ENCODE data around the gene LRRIQ4. TPM values are rescaled to one million over a fixed set of nuclear protein-coding genes. Genes with fewer than 3 reads are reported as not detected.

Gene LRRIQ4
- total and polyA plus RNA-seq, 2 experiments from 2014 or later: not detected

DNA sequence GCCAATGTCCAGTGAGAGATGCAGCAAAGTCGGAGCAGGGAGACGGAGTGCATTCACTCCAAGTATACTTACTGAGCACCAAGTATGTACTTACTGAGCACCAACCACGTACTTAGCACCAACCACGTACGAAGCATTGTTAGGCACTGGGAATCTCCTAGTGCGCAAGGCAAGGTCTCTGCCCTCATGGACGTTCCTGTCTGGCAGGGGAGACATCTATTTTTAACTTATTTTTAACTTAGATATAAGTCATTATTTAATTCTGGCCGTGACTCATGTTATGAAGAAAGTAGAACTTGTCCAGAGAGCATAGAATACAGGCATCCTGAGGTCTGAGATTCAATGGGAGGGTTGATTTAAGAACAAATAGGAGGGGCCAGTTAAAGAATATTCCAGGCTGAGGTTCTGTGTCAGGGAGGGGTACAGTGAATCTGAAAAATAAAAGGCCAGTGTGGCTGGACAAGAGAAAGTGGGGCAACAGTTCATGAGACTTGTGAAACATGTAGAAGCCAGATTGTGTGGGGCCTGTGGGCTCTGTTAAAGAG is 66.4 kb downstream of the LRRIQ4 start:
- Histone ChIP-seq H3K4me1 (ENCODE audit: insufficient read depth) (no peaks in the 10 kb centered on the region), H3K9me2 (ENCODE audit: insufficient read depth) (no peaks in the 10 kb centered on the region), H3K79me2 (ENCODE audit: insufficient read depth) (no peaks in the 10 kb centered on the region), H3K36me3 (ENCODE audit: low read depth) (no peaks in the 10 kb centered on the region), H3K27ac (no peak overlapping the region), H3K9me3 (ENCODE audit: low read depth) (no peaks in the 10 kb centered on the region), H2AFZ (no peak overlapping the region), H3K4me2 (ENCODE audit: unreplicated experiment) (no peak overlapping the region), H4K20me1 (ENCODE audit: insufficient read depth) (no peaks in the 10 kb centered on the region), H3K4me3 (no peak overlapping the region), H3K27me3 (replicated peaks; ENCODE audit: insufficient read depth) (no peaks in the 10 kb centered on the region), H3K9ac (no peak overlapping the region), H3F3A (ENCODE audit: insufficient read depth) (no peaks in the 10 kb centered on the region)
- 73 to 75% methylated on average over 8 of the region's 8 CpGs for WGBS, 2 experiments (ENCODE audit: low coverage in 1 of 2, low lambda C conversion rate in 2 of 2, missing lambda C conversion rate in 2 of 2)
- no peak for TF ChIP-seq EZH2 (IDR thresholded peaks at IDR 0.05; ENCODE audit: insufficient read depth, poor library complexity, severe bottlenecking)
- no peak for TF ChIP-seq EZH2phosphoT487 (IDR thresholded peaks at IDR 0.05; ENCODE audit: insufficient read depth, low read depth)
- peak; percentile 13 for DNase-seq
- in situ Hi-C loops (cut with MboI): no loop called here

DNA sequence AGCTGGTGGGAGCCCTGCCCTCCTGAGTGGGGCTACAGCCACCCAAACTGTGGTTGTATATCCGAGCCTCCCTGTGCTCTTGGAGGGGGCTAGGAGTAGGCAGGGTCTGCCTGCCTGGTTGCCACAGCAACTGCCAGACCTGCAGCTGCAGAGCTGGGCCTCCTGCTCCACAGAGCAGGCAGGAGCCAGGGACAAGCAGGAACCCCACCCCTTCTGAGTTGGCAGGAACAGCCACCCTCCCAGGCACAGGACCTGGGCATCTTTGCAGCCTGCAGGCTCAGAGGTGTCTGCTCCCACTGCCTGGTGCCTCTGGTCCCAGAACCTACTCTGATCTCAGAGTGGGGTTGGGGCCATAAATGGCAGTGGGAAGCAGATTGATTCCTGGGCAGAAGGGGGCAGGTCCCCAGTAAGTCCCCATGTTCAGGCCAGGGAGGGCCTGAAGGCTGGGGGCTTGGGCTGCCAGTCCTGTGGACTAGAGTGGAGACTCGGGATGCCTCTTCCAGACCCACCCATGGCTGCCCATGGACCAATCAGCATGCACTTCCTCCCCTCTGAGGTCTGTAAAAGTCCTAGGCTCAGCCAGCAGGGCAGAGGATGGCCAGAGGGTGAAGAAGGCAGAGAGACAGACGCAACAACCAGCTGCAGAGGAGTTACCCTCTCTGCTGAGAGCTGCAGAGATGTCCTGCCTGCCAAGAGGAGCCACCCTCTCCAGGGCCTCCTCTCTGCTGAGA is 67.3 kb downstream of the LRRIQ4 start:
- H3K4me2 ChIP-seq (ENCODE audit: unreplicated experiment): no peak overlapping the region
- WGBS, 2 experiments (ENCODE audit: low coverage in 1 of 2, low lambda C conversion rate in 2 of 2, missing lambda C conversion rate in 2 of 2): 21 to 30% methylated on average over 2 to 3 of the region's 3 CpGs
- no peaks in the 10 kb centered on the region for H3K27me3 ChIP-seq (replicated peaks; ENCODE audit: insufficient read depth)
- H3K9me3 ChIP-seq (ENCODE audit: low read depth): no peaks in the 10 kb centered on the region
- TF ChIP-seq EZH2phosphoT487 (IDR thresholded peaks at IDR 0.05; ENCODE audit: insufficient read depth, low read depth) (no peak), EZH2 (IDR thresholded peaks at IDR 0.05; ENCODE audit: insufficient read depth, poor library complexity, severe bottlenecking) (no peak)
- no peaks in the 10 kb centered on the region for H4K20me1 ChIP-seq (ENCODE audit: insufficient read depth)
- H3K4me3 ChIP-seq: no peak overlapping the region
- H3K9ac ChIP-seq: no peak overlapping the region
- no peaks in the 10 kb centered on the region for H3K79me2 ChIP-seq (ENCODE audit: insufficient read depth)
- no peaks in the 10 kb centered on the region for H3K9me2 ChIP-seq (ENCODE audit: insufficient read depth)
- no peaks in the 10 kb centered on the region for H3K4me1 ChIP-seq (ENCODE audit: insufficient read depth)
- H3F3A ChIP-seq (ENCODE audit: insufficient read depth): no peaks in the 10 kb centered on the region
- in situ Hi-C loops (cut with MboI): no loop called here
- no peaks in the 10 kb centered on the region for H3K36me3 ChIP-seq (ENCODE audit: low read depth)
- DNase-seq: no peak
- no peak overlapping the region for H3K27ac ChIP-seq
- H2AFZ ChIP-seq: no peak overlapping the region

DNA sequence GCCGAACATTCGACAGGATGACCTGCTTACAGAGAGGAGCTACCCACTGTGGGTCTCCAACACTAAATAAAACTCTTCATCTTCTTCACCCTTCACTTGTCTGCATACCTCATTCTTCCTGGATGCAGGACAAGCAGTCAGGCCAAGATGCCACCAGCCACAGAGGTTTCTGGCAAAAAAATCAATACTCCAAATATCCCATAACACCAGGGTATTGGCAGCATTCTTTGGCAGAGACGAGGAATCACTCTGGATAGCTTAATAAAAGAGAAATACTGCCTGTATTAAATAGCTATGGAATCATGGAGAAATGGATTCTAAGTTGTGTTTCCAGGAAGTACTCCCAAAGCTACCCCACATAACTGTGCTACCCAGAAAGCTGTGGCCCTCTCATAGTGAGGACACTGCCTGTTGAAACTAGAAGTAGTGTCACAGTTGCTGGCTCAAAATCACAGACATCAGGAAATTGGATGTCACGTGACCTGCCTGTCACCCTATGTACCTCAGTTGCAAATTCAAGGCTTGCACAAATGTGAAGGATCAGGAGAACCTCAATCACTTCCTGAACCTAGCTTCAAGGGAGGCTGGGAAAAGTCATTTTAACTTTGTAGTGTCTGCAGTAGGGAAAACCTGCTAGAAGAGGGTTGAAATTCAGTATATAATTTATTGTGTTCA is 68.0 kb downstream of the LRRIQ4 start:
- Histone ChIP-seq H3K4me2 (ENCODE audit: unreplicated experiment) (no peak overlapping the region), H3K9me2 (ENCODE audit: insufficient read depth) (no peaks in the 10 kb centered on the region), H4K20me1 (ENCODE audit: insufficient read depth) (no peaks in the 10 kb centered on the region), H3K4me1 (ENCODE audit: insufficient read depth) (no peaks in the 10 kb centered on the region), H3K79me2 (ENCODE audit: insufficient read depth) (no peaks in the 10 kb centered on the region), H3K36me3 (ENCODE audit: low read depth) (no peaks in the 10 kb centered on the region), H3K9ac (no peak overlapping the region), H2AFZ (no peak overlapping the region), H3K27me3 (replicated peaks; ENCODE audit: insufficient read depth) (no peaks in the 10 kb centered on the region), H3K4me3 (no peak overlapping the region), H3K9me3 (ENCODE audit: low read depth) (no peaks in the 10 kb centered on the region), H3F3A (ENCODE audit: insufficient read depth) (no peaks in the 10 kb centered on the region), H3K27ac (no peak overlapping the region)
- in situ Hi-C loops (cut with MboI): no loop called here
- no peak for TF ChIP-seq EZH2 (IDR thresholded peaks at IDR 0.05; ENCODE audit: insufficient read depth, poor library complexity, severe bottlenecking)
- TF ChIP-seq EZH2phosphoT487 (IDR thresholded peaks at IDR 0.05; ENCODE audit: insufficient read depth, low read depth): no peak
- DNase-seq: no peak
- 14 to 26% methylated on average over 4 of the region's 4 CpGs for WGBS, 2 experiments (ENCODE audit: low coverage in 1 of 2, low lambda C conversion rate in 2 of 2, missing lambda C conversion rate in 2 of 2)

DNA sequence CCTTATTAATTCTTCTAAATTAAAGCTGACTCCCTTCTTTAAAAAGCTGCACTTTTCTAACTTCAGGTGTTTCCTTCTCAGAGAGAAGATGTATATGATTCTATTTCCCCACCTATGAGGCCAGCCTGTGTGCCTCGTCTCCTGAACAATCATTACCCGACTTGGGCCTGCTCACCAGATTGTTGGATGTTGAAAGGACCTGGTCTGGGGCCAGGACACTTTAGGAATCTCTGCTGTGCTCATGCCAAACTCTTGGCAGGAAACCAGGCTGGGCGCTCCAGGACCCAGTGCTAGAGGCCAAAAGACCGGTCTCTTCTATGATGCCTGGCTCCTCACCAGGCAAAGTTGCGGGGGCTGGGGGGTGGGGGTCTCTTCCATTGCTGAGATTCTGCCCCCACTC is 74.0 kb downstream of the LRRIQ4 start:
- peak; percentile 74 for DNase-seq
- Histone ChIP-seq H3K27me3 (replicated peaks; ENCODE audit: insufficient read depth) (no peaks in the 10 kb centered on the region), H3K4me3 (no peak overlapping the region), H3K27ac (no peak overlapping the region), H2AFZ (no peak overlapping the region), H3K4me2 (ENCODE audit: unreplicated experiment) (no peak overlapping the region), H3K4me1 (ENCODE audit: insufficient read depth) (peaks cover 6% of the 10 kb centered on the region), H3K9me2 (ENCODE audit: insufficient read depth) (no peaks in the 10 kb centered on the region), H3K79me2 (ENCODE audit: insufficient read depth) (no peaks in the 10 kb centered on the region), H4K20me1 (ENCODE audit: insufficient read depth) (no peaks in the 10 kb centered on the region), H3F3A (ENCODE audit: insufficient read depth) (no peaks in the 10 kb centered on the region), H3K9me3 (ENCODE audit: low read depth) (no peaks in the 10 kb centered on the region), H3K9ac (no peak overlapping the region), H3K36me3 (ENCODE audit: low read depth) (no peaks in the 10 kb centered on the region)
- WGBS, 2 experiments (ENCODE audit: low coverage in 1 of 2, low lambda C conversion rate in 2 of 2, missing lambda C conversion rate in 2 of 2): 5 to 13% methylated on average over 5 of the region's 5 CpGs
- in situ Hi-C loops (cut with MboI): no loop called here
- no peak for TF ChIP-seq EZH2 (IDR thresholded peaks at IDR 0.05; ENCODE audit: insufficient read depth, poor library complexity, severe bottlenecking)
- no peak for TF ChIP-seq EZH2phosphoT487 (IDR thresholded peaks at IDR 0.05; ENCODE audit: insufficient read depth, low read depth)

Other genes with a start within 250 kb of the LRRIQ4 start
- gene MECOM, start 149.2 kb upstream of the LRRIQ4 start, total RNA-seq (2014; rRNA removed; shearing (Covaris generic)): 1.8 and 3.5 TPM in 2 replicates
- 1.3 and 2.3 TPM in 2 replicates for gene MECOM, start 149.2 kb upstream of the LRRIQ4 start, polyA plus RNA-seq (2016; fragmentation: Nextera tagmentation; extraction: Ambion mirVana)
- 59.2 and 59.7 TPM in 2 replicates for gene TERC, start 47.8 kb upstream of the LRRIQ4 start, total RNA-seq (2014; rRNA removed; shearing (Covaris generic))
- not detected in 2 replicates for gene TERC, start 47.8 kb upstream of the LRRIQ4 start, polyA plus RNA-seq (2016; fragmentation: Nextera tagmentation; extraction: Ambion mirVana)
- 2.8 and 5.2 TPM in 2 replicates for gene ACTRT3, start 43.3 kb upstream of the LRRIQ4 start, total RNA-seq (2014; rRNA removed; shearing (Covaris generic))
- gene ACTRT3, start 43.3 kb upstream of the LRRIQ4 start, polyA plus RNA-seq (2016; fragmentation: Nextera tagmentation; extraction: Ambion mirVana): 3.3 and 3.6 TPM in 2 replicates
- gene MYNN, start 39.5 kb upstream of the LRRIQ4 start, total RNA-seq (2014; rRNA removed; shearing (Covaris generic)): 18.4 and 19.6 TPM in 2 replicates
- gene MYNN, start 39.5 kb upstream of the LRRIQ4 start, polyA plus RNA-seq (2016; fragmentation: Nextera tagmentation; extraction: Ambion mirVana): 14.4 and 14.5 TPM in 2 replicates
- 3.4 and 9.4 TPM in 2 replicates for gene LRRC34, start within 50 bp of the LRRIQ4 start, total RNA-seq (2014; rRNA removed; shearing (Covaris generic))
- 4.2 and 5.9 TPM in 2 replicates for gene LRRC34, start within 50 bp of the LRRIQ4 start, polyA plus RNA-seq (2016; fragmentation: Nextera tagmentation; extraction: Ambion mirVana)
- gene LRRC31, start 57.1 kb downstream of the LRRIQ4 start, total RNA-seq (2014; rRNA removed; shearing (Covaris generic)): not detected in 2 replicates
- gene LRRC31, start 57.1 kb downstream of the LRRIQ4 start, polyA plus RNA-seq (2016; fragmentation: Nextera tagmentation; extraction: Ambion mirVana): not detected in 2 replicates
- gene SAMD7, start 98.7 kb downstream of the LRRIQ4 start, total RNA-seq (2014; rRNA removed; shearing (Covaris generic)): not detected in 2 replicates
- not detected in 2 replicates for gene SAMD7, start 98.7 kb downstream of the LRRIQ4 start, polyA plus RNA-seq (2016; fragmentation: Nextera tagmentation; extraction: Ambion mirVana)
- gene SEC62, start 153.9 kb downstream of the LRRIQ4 start, total RNA-seq (2014; rRNA removed; shearing (Covaris generic)): 34.0 and 39.4 TPM in 2 replicates
- gene SEC62, start 153.9 kb downstream of the LRRIQ4 start, polyA plus RNA-seq (2016; fragmentation: Nextera tagmentation; extraction: Ambion mirVana): 185 and 193 TPM in 2 replicates
- 0.13 and 0.76 TPM in 2 replicates for gene GPR160, start 225.1 kb downstream of the LRRIQ4 start, total RNA-seq (2014; rRNA removed; shearing (Covaris generic))
- gene GPR160, start 225.1 kb downstream of the LRRIQ4 start, polyA plus RNA-seq (2016; fragmentation: Nextera tagmentation; extraction: Ambion mirVana): 0.44 and 0.73 TPM in 2 replicates